K562 (cell line): ENCODE results near the gene CCL15. TPM values are rescaled to one million over a fixed set of nuclear protein-coding genes. Genes with fewer than 3 reads are reported as not detected.

Experiments
- ATAC-seq: fragments of 200-7000 bp; cut with Tn5 transposase; 3 replicates; pipeline ENCODE4 v1.9.1; 2020; ENCODE audit warnings: moderate library complexity
- BruUV-seq: library from RNA; stranded (reverse); fragments of 400-500 nt; replicated peaks from 2 replicates; lab custom pipeline; 2021; lab: Mats Ljungman, UMichigan
- CTCF ChIA-PET: fragments of 300-600 bp; formaldehyde crosslinking; extraction: SDS; loops from one replicate; lab custom pipeline; 2021; ENCODE audit warnings: low intra/inter-chr PET ratio; lab: Yijun Ruan, JAX
- POLR2A ChIA-PET: fragments of 300-600, 350-650 bp; sonication (Branson Sonifier 250); formaldehyde crosslinking; extraction: SDS; loops from one replicate; lab custom pipeline; 2021; ENCODE audit warnings: antibody characterized with exemption, inconsistent platforms; lab: Yijun Ruan, JAX
- DNase-seq, 4 experiments: peaks; one replicate each; pipeline versions ENCODE4 v3.0.0 to v3.0.0-alpha.2; 2011 to 2018; ENCODE audit warnings: low spot score in 3 of 4, mixed read lengths in 3 of 4; ENCODE audit errors: extremely low read depth in 1 of 4
- FAIRE-seq: peaks from 2 replicates; lab custom pipeline; 2011; peaks lifted over from hg19 to GRCh38; lab: Jason Lieb, UNC
- H2AFZ ChIP-seq: 2 replicates; pipeline ENCODE4 v1.6.0; 2011; ENCODE audit warnings: low read depth, low read length, control low read depth, inconsistent platforms
- H3K27ac ChIP-seq: fragments of 200-600 bp; 3 replicates; pipeline ENCODE4 v1.8.0; 2011; ENCODE audit warnings: low read depth, mild to moderate bottlenecking, control low read depth, inconsistent platforms, low read length, moderate library complexity, mixed read lengths; ENCODE audit errors: extremely low read depth
- H3K27me3 ChIP-seq, 2 experiments: fragments of 300-600 bp in 1 of 2; 2 replicates in 1 of 2; 3 replicates in 1 of 2; pipeline versions ENCODE4 v1.6.0 to v1.8.0; 2011; ENCODE audit warnings: inconsistent platforms in 2 of 2, low read length in 2 of 2, mild to moderate bottlenecking in 1 of 2, mixed read lengths in 1 of 2, moderate library complexity in 1 of 2; ENCODE audit not compliant: control insufficient read depth in 2 of 2, insufficient read depth in 2 of 2
- H3K36me3 ChIP-seq: fragments of 300-600 bp; 3 replicates; pipeline ENCODE4 v1.8.0; 2011; ENCODE audit warnings: mild to moderate bottlenecking, low read length, inconsistent platforms; ENCODE audit not compliant: control insufficient read depth, insufficient read depth
- H3K4me1 ChIP-seq, 2 experiments: fragments of 200-600 bp in 1 of 2; replicated peaks in 1 of 2; 2 replicates in 1 of 2; 3 replicates in 1 of 2; pipeline versions ENCODE4 v1.5.1 to v1.8.0; 2011; ENCODE audit warnings: inconsistent platforms in 2 of 2, low read length in 2 of 2, mild to moderate bottlenecking in 1 of 2, mixed read lengths in 1 of 2, moderate library complexity in 1 of 2; ENCODE audit not compliant: control insufficient read depth in 2 of 2, insufficient read depth in 2 of 2
- H3K4me2 ChIP-seq: 2 replicates; pipeline ENCODE4 v1.6.1; 2011; ENCODE audit warnings: low read length, control low read depth, inconsistent platforms, mixed read lengths; ENCODE audit not compliant: insufficient read depth
- H3K4me3 ChIP-seq: fragments of 200-600 bp; sonication (generic), shearing (Covaris generic); 2 replicates; pipeline ENCODE4 v1.5.1; 2016; ENCODE audit warnings: control low read depth, inconsistent platforms
- H3K79me2 ChIP-seq: fragments of 200-600 bp; 3 replicates; pipeline ENCODE4 v1.8.0; 2011; ENCODE audit warnings: low read length, inconsistent platforms; ENCODE audit not compliant: control insufficient read depth, insufficient read depth
- H3K9ac ChIP-seq, 2 experiments: 2 replicates each; pipeline versions ENCODE4 v1.6.0 to v1.6.1; 2011; ENCODE audit warnings: low read depth in 2 of 2, low read length in 2 of 2, control low read depth in 1 of 2, inconsistent platforms in 1 of 2, mild to moderate bottlenecking in 1 of 2, mixed read lengths in 1 of 2; ENCODE audit not compliant: insufficient read depth in 1 of 2
- H3K9me1 ChIP-seq: one replicate; pipeline ENCODE4 v1.6.0; 2011; ENCODE audit warnings: inconsistent platforms, mild to moderate bottlenecking, low read length, moderate library complexity; ENCODE audit not compliant: control insufficient read depth, insufficient read depth
- H3K9me3 ChIP-seq: replicated peaks from 2 replicates; pipeline ENCODE4 v1.5.1; 2011; ENCODE audit warnings: low read depth, low read length, inconsistent platforms; ENCODE audit not compliant: control insufficient read depth, insufficient read depth
- H4K20me1 ChIP-seq: replicated peaks from 2 replicates; pipeline ENCODE4 v1.6.1; 2011; ENCODE audit warnings: low read length, inconsistent platforms, mixed read lengths; ENCODE audit not compliant: control insufficient read depth, insufficient read depth
- ATF2 ChIP-seq: sonication (generic); formaldehyde crosslinking; IDR thresholded peaks from 2 replicates; pipeline ENCODE4 v1.8.1; 2022; ENCODE audit warnings: missing genetic modification reagents
- EZH2 ChIP-seq: IDR thresholded peaks from 2 replicates; pipeline ENCODE4 v1.6.1; 2012; ENCODE audit warnings: low read depth, mild to moderate bottlenecking, inconsistent platforms, low read length, borderline replicate concordance
- KAT8 ChIP-seq: fragments of 450-650 bp; IDR thresholded peaks from 2 replicates; pipeline ENCODE4 v1.6.1; 2016; ENCODE audit warnings: low read depth, mild to moderate bottlenecking
- LARP7 ChIP-seq: fragments of 450-650 bp; IDR thresholded peaks from 2 replicates; pipeline ENCODE4 v1.6.1; 2016
- MYC ChIP-seq, 2 experiments: fragments of 250-450 bp in 1 of 2; sonication (Bioruptor Pico) in 1 of 2; IDR thresholded peaks; 2 replicates each; pipeline versions ENCODE4 v1.5.1 to v1.6.1; 2012 to 2021; ENCODE audit warnings: low read depth in 2 of 2, borderline replicate concordance in 1 of 2, improper control_type of control experiment in 1 of 2, low read length in 1 of 2, mild to moderate bottlenecking in 1 of 2, moderate library complexity in 1 of 2
- PHF21A ChIP-seq: fragments of 450-650 bp; IDR thresholded peaks from 2 replicates; pipeline ENCODE4 v1.6.1; 2017; ENCODE audit warnings: low read depth, borderline replicate concordance
- PHTF2 ChIP-seq: fragments of 250-450 bp; sonication (Bioruptor Pico); IDR thresholded peaks from 2 replicates; pipeline ENCODE4 v1.5.0; 2021; ENCODE audit warnings: mild to moderate bottlenecking
- SAFB2 ChIP-seq: fragments of 200-400 bp; formaldehyde crosslinking; IDR thresholded peaks from 2 replicates; pipeline ENCODE4 v1.6.1; 2018; ENCODE audit warnings: borderline replicate concordance, low read length, low read depth, moderate library complexity; ENCODE audit not compliant: severe bottlenecking
- SAP30 ChIP-seq: fragments of 200-600 bp; sonication (generic); IDR thresholded peaks from 2 replicates; pipeline ENCODE4 v1.6.1; 2012; ENCODE audit warnings: borderline replicate concordance, low read depth, mild to moderate bottlenecking, moderate library complexity, low read length, control low read depth, inconsistent platforms; ENCODE audit not compliant: insufficient read depth, poor library complexity, severe bottlenecking
- SREBF1 ChIP-seq: fragments of 150-350 bp; IDR thresholded peaks from 2 replicates; pipeline ENCODE4 v1.6.1; 2014; ENCODE audit warnings: antibody characterized with exemption, low read depth, low read length, borderline replicate concordance
- ZBTB33 ChIP-seq: sonication (generic); formaldehyde crosslinking; IDR thresholded peaks from 2 replicates; pipeline ENCODE4 v1.8.1; 2023; ENCODE audit warnings: mild to moderate bottlenecking, missing genetic modification reagents
- ZNF24 ChIP-seq: fragments of 450-650 bp; IDR thresholded peaks from 2 replicates; pipeline ENCODE4 v1.6.1; 2016
- ZNF764 ChIP-seq: fragments of 250-450 bp; sonication (Bioruptor Pico); IDR thresholded peaks from 2 replicates; pipeline ENCODE4 v1.4.0; 2020; ENCODE audit warnings: low read depth, mild to moderate bottlenecking, moderate library complexity
- WGBS: fragments of 100-300 bp; shearing (Covaris generic); methylation state at CpG from one replicate; pipeline ENCODE4 v1.1.6; 2016; ENCODE audit warnings: low coverage, mixed read lengths; ENCODE audit not compliant: insufficient coverage; ENCODE audit errors: missing lambda C conversion rate; 5-methylcytosine and 5-hydroxymethylcytosine counted together
- in situ Hi-C: fragments of 300-500 bp; cut with MboI; formaldehyde crosslinking; loops from 4 replicates; pipeline ENCODE4 v1.15.0; 2018; ENCODE audit warnings: inconsistent platforms, mixed read lengths
- intact Hi-C: fragments of 100-400 bp; cut with micrococcal nuclease; formaldehyde crosslinking; loops from 2 replicates; pipeline ENCODE4 v1.14.2; 2022
- polyA plus RNA-seq, 8 experiments: library from polyadenylated mRNA; depleted of rRNA in 4 of 8; stranded (reverse) in 5 of 8; unstranded in 3 of 8; fragments of >200 nt; fragmentation: Nextera tagmentation in 2 of 8; fragmentation: Illumina TruSeq in 1 of 8; extraction: Ambion mirVana in 2 of 8; extraction: Trizol in 1 of 8; gene quantifications; 2 replicates each; pipeline versions ENCODE4 v1.2.1 to v1.2.3, GENCODE V29; 2011 to 2014; ENCODE audit warnings: inconsistent platforms in 1 of 8, missing spikeins in 1 of 8
- total RNA-seq, 7 experiments: library from RNA; depleted of rRNA in 6 of 7; stranded (reverse); fragments of >200 nt in 6 of 7; fragmentation: Illumina TruSeq in 2 of 7; extraction: Trizol in 2 of 7; gene quantifications; 2 replicates each; pipeline versions ENCODE4 v1.2.1 to v1.2.3, GENCODE V29; 2011 to 2021; ENCODE audit warnings: low replicate concordance in 1 of 7
- TF ChIP-seq, protein P1 (sequence below): fragments of 250-450 bp; sonication (Bioruptor Pico); IDR thresholded peaks from 2 replicates; pipeline ENCODE4 v1.5.0; 2021

CCL15 gene
- total and polyA plus RNA-seq, 9 of the 15 experiments (the other 6 are each of a cell fraction or from before 2014, with no cell fraction given) = not detected

DNA sequence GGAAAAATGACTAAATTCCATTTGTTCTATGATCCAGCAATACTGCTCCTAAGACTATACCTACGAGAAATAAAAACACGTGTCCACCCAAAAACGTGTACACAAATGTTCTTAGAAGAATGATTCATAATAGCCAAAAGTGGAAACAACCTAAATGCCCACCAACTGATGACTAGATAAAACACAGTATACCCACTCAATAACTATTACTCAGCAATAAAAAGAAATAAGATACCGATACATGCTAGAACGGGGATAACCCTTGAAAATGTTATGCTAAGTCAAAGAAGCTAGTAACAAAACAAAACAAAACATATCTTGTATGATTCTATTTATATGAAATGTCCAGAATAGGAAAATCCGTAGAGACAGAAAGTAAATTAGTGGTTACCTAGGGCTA is 37.7 kb downstream of the CCL15 start (continued):
- no peak for TF ChIP-seq KAT8

DNA sequence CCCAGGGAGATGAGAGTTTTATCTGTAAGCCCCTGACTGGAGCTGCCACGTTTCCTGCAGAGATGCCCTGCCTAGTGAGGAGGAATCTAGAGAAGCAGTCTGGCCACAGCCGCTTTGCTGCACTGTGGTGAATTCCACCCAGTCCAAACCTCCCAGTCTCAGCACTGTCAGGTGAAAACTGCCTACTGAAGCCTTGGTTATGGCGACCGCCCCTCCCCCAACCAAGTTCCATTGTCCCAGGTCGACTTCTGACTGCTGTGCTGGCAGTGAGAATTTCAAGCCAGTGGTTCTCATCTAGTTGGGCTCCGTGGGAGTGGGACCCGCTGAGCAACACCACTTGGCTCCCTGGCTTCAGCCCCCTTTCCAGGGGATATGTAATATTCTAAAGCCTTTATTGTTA is 47.6 kb downstream of the CCL15 start:
- in situ Hi-C loops = loop anchor here (25.0 kb wide), 1 partner anchor 534 kb away; the partner anchor contains the start of gene ZNHIT3
- 0 out of 2 replicates have a peak, but pooled peaks cover 3% of the 10 kb centered on the region for H4K20me1 ChIP-seq
- FAIRE-seq (no peak), ATAC-seq (no peak), DNase-seq (no peak)
- no peaks in the 10 kb centered on the region for H3K9me3 ChIP-seq
- peaks cover 14% of the 10 kb centered on the region in 2 experiments; a peak in 4 of 5 replicates for H3K27me3 ChIP-seq
- no peak overlapping the region; a peak in 1 of 4 replicates for H3K9ac ChIP-seq
- ChIA-PET CTCF (no interaction called here), POLR2A (no interaction called here)
- BruUV-seq = no TSS peak
- no peak overlapping the region for H2AFZ ChIP-seq
- no peaks in the 10 kb centered on the region for H3K36me3 ChIP-seq
- no peaks in the 10 kb centered on the region for H3K79me2 ChIP-seq
- intact Hi-C loops = no loop called here
- H3K4me1 ChIP-seq = no peaks in the 10 kb centered on the region
- H3K9me1 ChIP-seq = no peaks in the 10 kb centered on the region
- 0% methylated on average over 7 of the region's 7 CpGs for WGBS
- H3K4me2 ChIP-seq = no peak overlapping the region
- no peak overlapping the region for H3K27ac ChIP-seq
- no peak overlapping the region for H3K4me3 ChIP-seq
- TF ChIP-seq MYC (IDR thresholded peaks at IDR 0.05; ENCODE audit: low read depth, low read length) (no peak), MYC (CRISPR knock-in tag; IDR thresholded peaks at IDR 0.05; ENCODE audit: borderline replicate concordance, low read depth) (no peak), PHF21A (no peak), ZBTB33 (no peak), SAP30 (no peak), ZNF24 (no peak), ATF2 (no peak), LARP7 (no peak), ZNF764 (CRISPR knock-in tag) (no peak), SAFB2 (no peak), SREBF1 (no peak), PHTF2 (no peak), EZH2 (no peak)
- TF ChIP-seq, protein P1, sequence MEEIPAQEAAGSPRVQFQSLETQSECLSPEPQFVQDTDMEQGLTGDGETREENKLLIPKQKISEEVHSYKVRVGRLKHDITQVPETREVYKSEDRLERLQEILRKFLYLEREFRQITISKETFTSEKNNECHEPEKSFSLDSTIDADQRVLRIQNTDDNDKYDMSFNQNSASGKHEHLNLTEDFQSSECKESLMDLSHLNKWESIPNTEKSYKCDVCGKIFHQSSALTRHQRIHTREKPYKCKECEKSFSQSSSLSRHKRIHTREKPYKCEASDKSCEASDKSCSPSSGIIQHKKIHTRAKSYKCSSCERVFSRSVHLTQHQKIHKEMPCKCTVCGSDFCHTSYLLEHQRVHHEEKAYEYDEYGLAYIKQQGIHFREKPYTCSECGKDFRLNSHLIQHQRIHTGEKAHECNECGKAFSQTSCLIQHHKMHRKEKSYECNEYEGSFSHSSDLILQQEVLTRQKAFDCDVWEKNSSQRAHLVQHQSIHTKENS (CRISPR knock-in tag) = no peak
